ENCODE measurements around the gene RELL1.

RELL1 gene

GRCh38 chr4:37599092-37599790 is 86.9 kb downstream of the RELL1 start:
- DNase-seq (ENCODE audit: low read depth in 2 of 2): no peak

- DNase-seq (ENCODE audit: low read depth in 2 of 2): no peak
Measured at GRCh38 chr4:37597034-37597433, 89.1 kb downstream of the RELL1 start.

- DNase-seq (ENCODE audit: low read depth in 2 of 2): no peak
Measured at GRCh38 chr4:37595875-37596680, 90.1 kb downstream of the RELL1 start.

- no peak for DNase-seq (ENCODE audit: low read depth in 2 of 2)
Measured at GRCh38 chr4:37594099-37594498, 92.1 kb downstream of the RELL1 start.

GRCh38 chr4:37591349-37591748 is 94.8 kb downstream of the RELL1 start:
- DNase-seq (ENCODE audit: low read depth in 2 of 2): no peak

- DNase-seq (ENCODE audit: low read depth in 2 of 2): no peak
Measured at GRCh38 chr4:37590016-37590415, 96.2 kb downstream of the RELL1 start.

GRCh38 chr4:37588150-37588549 is 98.0 kb downstream of the RELL1 start:
- DNase-seq (ENCODE audit: low read depth in 2 of 2): no peak

GRCh38 chr4:37586194-37586593 is 100.0 kb downstream of the RELL1 start:
- no peak for DNase-seq (ENCODE audit: low read depth in 2 of 2)

GRCh38 chr4:37584493-37585060 is 101.6 kb downstream of the RELL1 start:
- no peak for DNase-seq (ENCODE audit: low read depth in 2 of 2)

GRCh38 chr4:37584071-37584470 is 102.1 kb downstream of the RELL1 start:
- DNase-seq (ENCODE audit: low read depth in 2 of 2): no peak

- no peak for DNase-seq (ENCODE audit: low read depth in 2 of 2)
Measured at GRCh38 chr4:37573566-37573965, 112.6 kb downstream of the RELL1 start.

- no peak for DNase-seq (ENCODE audit: low read depth in 2 of 2)
Measured at GRCh38 chr4:37568489-37568888, 117.7 kb downstream of the RELL1 start.

- DNase-seq (ENCODE audit: low read depth in 2 of 2): no peak
Measured at GRCh38 chr4:37567836-37568235, 118.3 kb downstream of the RELL1 start.

GRCh38 chr4:37562592-37562991 is 123.6 kb downstream of the RELL1 start:
- no peak for DNase-seq (ENCODE audit: low read depth in 2 of 2)

GRCh38 chr4:37561803-37562207 is 124.4 kb downstream of the RELL1 start:
- DNase-seq (ENCODE audit: low read depth in 2 of 2): no peak

GRCh38 chr4:37561196-37561802 is 124.9 kb downstream of the RELL1 start:
- DNase-seq (ENCODE audit: low read depth in 2 of 2): no peak

Data from activated CD4-positive, alpha-beta T cell treated with anti-CD3 and anti-CD28 coated beads for 24 hours (primary cell).